ENCODE measurements around the gene FAS.

The FAS gene

GRCh38 chr10:88982366-88982765, 8.2 kb upstream of the FAS start:
- no peak for TF ChIP-seq CTCF (IDR thresholded peaks at IDR 0.05; ENCODE audit: borderline replicate concordance, control extremely low read depth, extremely low read depth, insufficient read depth, missing control alignments)
- in situ Hi-C loops (cut with MboI; ENCODE audit: low sequenced_read_pairs, unreplicated experiment), result no loop called here
- DNase-seq (ENCODE audit: low spot score), result no peak

GRCh38 chr10:88983206-88983605, 7.4 kb upstream of the FAS start:
- DNase-seq (ENCODE audit: low spot score), result no peak
- no peak for TF ChIP-seq CTCF (IDR thresholded peaks at IDR 0.05; ENCODE audit: borderline replicate concordance, control extremely low read depth, extremely low read depth, insufficient read depth, missing control alignments)
- in situ Hi-C loops (cut with MboI; ENCODE audit: low sequenced_read_pairs, unreplicated experiment), result no loop called here

GRCh38 chr10:88983939-88984338, 6.7 kb upstream of the FAS start:
- no peak for DNase-seq (ENCODE audit: low spot score)
- no peak for TF ChIP-seq CTCF (IDR thresholded peaks at IDR 0.05; ENCODE audit: borderline replicate concordance, control extremely low read depth, extremely low read depth, insufficient read depth, missing control alignments)
- in situ Hi-C loops (cut with MboI; ENCODE audit: low sequenced_read_pairs, unreplicated experiment), result no loop called here

- TF ChIP-seq CTCF (IDR thresholded peaks at IDR 0.05; ENCODE audit: borderline replicate concordance, control extremely low read depth, extremely low read depth, insufficient read depth, missing control alignments), result no peak
- in situ Hi-C loops (cut with MboI; ENCODE audit: low sequenced_read_pairs, unreplicated experiment), result no loop called here
- no peak for DNase-seq (ENCODE audit: low spot score)
Measured at GRCh38 chr10:88984525-88984924, 6.1 kb upstream of the FAS start.

- in situ Hi-C loops (cut with MboI; ENCODE audit: low sequenced_read_pairs, unreplicated experiment), result no loop called here
- TF ChIP-seq CTCF (IDR thresholded peaks at IDR 0.05; ENCODE audit: borderline replicate concordance, control extremely low read depth, extremely low read depth, insufficient read depth, missing control alignments), result peak; percentile 45
- DNase-seq (ENCODE audit: low spot score), result peak; percentile 37
Measured at GRCh38 chr10:88986549-88987242, 3.9 kb upstream of the FAS start.

- DNase-seq (ENCODE audit: low spot score), result no peak
- peak; percentile 0 for TF ChIP-seq CTCF (IDR thresholded peaks at IDR 0.05; ENCODE audit: borderline replicate concordance, control extremely low read depth, extremely low read depth, insufficient read depth, missing control alignments)
- in situ Hi-C loops (cut with MboI; ENCODE audit: low sequenced_read_pairs, unreplicated experiment), result no loop called here
Measured at GRCh38 chr10:88987243-88987725, 3.3 kb upstream of the FAS start.
